HG02885 (cell line): ENCODE results near the gene GRM7.
A peak's percentile ranks its signal among the peaks of the same experiment; 100 is the strongest.

ENCODE experiments used
- ATAC-seq: cut with Tn5 transposase; IDR thresholded peaks from one replicate; pipeline ENCODE4 v1.9.1; 2021; ENCODE audit warnings: mild to moderate bottlenecking; ENCODE audit not compliant: unreplicated experiment, poor library complexity

Gene GRM7

GRCh38 chr3:7445331-7445730 is 584.4 kb downstream of the GRM7 start:
- ATAC-seq = no peak

GRCh38 chr3:7447197-7447769 is 586.4 kb downstream of the GRM7 start:
- peak; percentile 100 for ATAC-seq

- ATAC-seq = no peak
These were observed 595.5 kb downstream of the GRM7 start for GRCh38 chr3:7456386-7456785.

GRCh38 chr3:7461202-7461825 is 600.4 kb downstream of the GRM7 start:
- peak; percentile 94 for ATAC-seq

- ATAC-seq = no peak
These were observed 609.0 kb downstream of the GRM7 start for GRCh38 chr3:7469866-7470265.

- ATAC-seq = no peak
These were observed 623.7 kb downstream of the GRM7 start for GRCh38 chr3:7484636-7485035.

- no peak for ATAC-seq
These were observed 626.8 kb downstream of the GRM7 start for GRCh38 chr3:7487763-7488162.

GRCh38 chr3:7489417-7489816 is 628.5 kb downstream of the GRM7 start:
- ATAC-seq = no peak

GRCh38 chr3:7498715-7499114 is 637.8 kb downstream of the GRM7 start:
- ATAC-seq = no peak

GRCh38 chr3:7503431-7503830 is 642.5 kb downstream of the GRM7 start:
- no peak for ATAC-seq

- ATAC-seq = no peak
These were observed 644.2 kb downstream of the GRM7 start for GRCh38 chr3:7504886-7505775.

- no peak for ATAC-seq
These were observed 645.8 kb downstream of the GRM7 start for GRCh38 chr3:7506606-7507180.

GRCh38 chr3:7508821-7509220 is 647.9 kb downstream of the GRM7 start:
- ATAC-seq = no peak

- ATAC-seq = no peak
These were observed 651.1 kb downstream of the GRM7 start for GRCh38 chr3:7512048-7512447.

GRCh38 chr3:7518026-7518425 is 657.1 kb downstream of the GRM7 start:
- ATAC-seq = no peak

- no peak for ATAC-seq
These were observed 657.5 kb downstream of the GRM7 start for GRCh38 chr3:7518456-7518855.

GRCh38 chr3:7520059-7520458 is 659.1 kb downstream of the GRM7 start:
- ATAC-seq = no peak

GRCh38 chr3:7520593-7520992 is 659.7 kb downstream of the GRM7 start:
- ATAC-seq = no peak

- no peak for ATAC-seq
These were observed 675.6 kb downstream of the GRM7 start for GRCh38 chr3:7536510-7536909.

GRCh38 chr3:7536921-7537320 is 676.0 kb downstream of the GRM7 start:
- no peak for ATAC-seq

- ATAC-seq = no peak
These were observed 682.5 kb downstream of the GRM7 start for GRCh38 chr3:7543294-7543880.
